Smooth muscle cell (in vitro differentiated cells): Measurements from ENCODE around the gene PDE4D. TPM values are rescaled to one million over a fixed set of nuclear protein-coding genes. Genes with fewer than 3 reads are reported as not detected.

ENCODE experiments used
- DNase-seq: peaks from one replicate; lab custom pipeline; 2025; ENCODE audit not compliant: unreplicated experiment; lab: John Stamatoyannopoulos, UW
- H2AFZ ChIP-seq: fragments of 200-600 bp; sonication (generic); 2 replicates; pipeline ENCODE4 v1.6.0; 2016; ENCODE audit warnings: antibody characterized with exemption, low read depth, mild to moderate bottlenecking
- H3F3A ChIP-seq: fragments of 200-600 bp; sonication (generic); 2 replicates; pipeline ENCODE4 v1.6.0; 2017; ENCODE audit warnings: antibody characterized with exemption, low read depth
- H3K27ac ChIP-seq: fragments of 200-600 bp; sonication (generic); 2 replicates; pipeline ENCODE4 v1.5.1; 2016; ENCODE audit warnings: low read depth, mild to moderate bottlenecking
- H3K27me3 ChIP-seq: fragments of 200-600 bp; sonication (generic); 2 replicates; pipeline ENCODE4 v1.6.1; 2016; ENCODE audit warnings: low read depth, mild to moderate bottlenecking
- H3K36me3 ChIP-seq: fragments of 200-600 bp; sonication (generic); 2 replicates; pipeline ENCODE4 v1.5.1; 2016; ENCODE audit warnings: low read depth
- H3K4me1 ChIP-seq: fragments of 200-600 bp; sonication (generic); 2 replicates; pipeline ENCODE4 v1.5.1; 2016; ENCODE audit warnings: low read depth
- H3K4me2 ChIP-seq: fragments of 200-600 bp; sonication (generic); 2 replicates; pipeline ENCODE4 v1.6.0; 2016; ENCODE audit warnings: mild to moderate bottlenecking
- H3K4me3 ChIP-seq: fragments of 200-600 bp; sonication (generic); 2 replicates; pipeline ENCODE4 v1.5.1; 2016; ENCODE audit warnings: mild to moderate bottlenecking
- H3K79me2 ChIP-seq: fragments of 200-600 bp; sonication (generic); 2 replicates; pipeline ENCODE4 v1.6.0; 2016; ENCODE audit warnings: low read depth, mild to moderate bottlenecking
- H3K9ac ChIP-seq: fragments of 200-600 bp; sonication (generic); 2 replicates; pipeline ENCODE4 v1.6.0; 2016; ENCODE audit warnings: low read depth
- H3K9me3 ChIP-seq: fragments of 200-600 bp; sonication (generic); replicated peaks from 2 replicates; pipeline ENCODE4 v1.5.1; 2016; ENCODE audit warnings: low read depth
- H4K20me1 ChIP-seq: fragments of 200-600 bp; sonication (generic); 2 replicates; pipeline ENCODE4 v1.6.0; 2016; ENCODE audit warnings: low read depth
- WGBS: methylation state at CpG from one replicate; pipeline ENCODE4 v1.1.7; 2016; ENCODE audit warnings: low lambda C conversion rate; 5-methylcytosine and 5-hydroxymethylcytosine counted together
- polyA plus RNA-seq: library from polyadenylated mRNA; unstranded; fragments of >200 nt; fragmentation: Nextera tagmentation; extraction: Ambion mirVana; gene quantifications from 2 replicates; pipeline ENCODE4 v1.2.1, GENCODE V29; 2016
- total RNA-seq: library from RNA; depleted of rRNA; stranded (reverse); fragments of >200 nt; gene quantifications from 2 replicates; pipeline ENCODE4 v1.2.3, GENCODE V29; 2014
- TF ChIP-seq, protein P1 (sequence below): fragments of 200-600 bp; sonication (generic); IDR thresholded peaks from 2 replicates; pipeline ENCODE4 v1.5.1; 2017; ENCODE audit warnings: borderline replicate concordance, mild to moderate bottlenecking, antibody characterized with exemption; ENCODE audit not compliant: insufficient read depth, poor library complexity, severe bottlenecking

Gene PDE4D
- total and polyA plus RNA-seq, 2 experiments from 2014 or later, result 16.4 to 61.0 TPM

DNA sequence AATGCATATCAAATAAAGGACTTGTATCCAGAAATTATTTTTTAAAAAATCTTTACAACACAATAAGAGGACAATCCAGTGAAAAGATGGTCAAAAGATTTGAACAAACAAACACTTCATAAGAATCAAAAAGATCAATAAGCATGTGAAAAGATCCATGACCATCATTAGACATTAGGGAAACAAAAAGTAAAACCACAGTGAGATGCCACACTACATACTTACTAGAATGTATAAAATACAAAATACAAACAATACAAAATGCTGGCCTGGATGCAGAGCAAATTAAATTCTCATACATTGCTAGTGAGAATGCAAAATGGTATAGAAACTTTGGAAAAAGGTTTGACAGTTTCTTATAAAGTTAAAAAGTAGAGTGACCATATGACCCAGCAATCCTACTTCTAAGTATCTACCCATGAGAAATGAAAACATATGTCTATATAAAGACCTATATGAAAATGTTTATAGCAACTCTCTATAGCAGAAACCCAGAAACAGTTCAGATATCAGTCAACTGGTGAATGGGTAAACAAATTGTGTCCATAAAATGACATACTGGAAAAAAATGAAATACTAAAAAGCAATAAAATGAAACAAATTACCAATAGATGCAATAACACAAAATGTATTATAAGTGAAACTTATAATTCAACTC lies 884.6 kb downstream of the PDE4D start:
- H3K4me2 ChIP-seq, result no peak overlapping the region
- no peaks in the 10 kb centered on the region for H3K4me1 ChIP-seq
- peaks cover 58% of the 10 kb centered on the region for H4K20me1 ChIP-seq
- H3K4me3 ChIP-seq, result no peak overlapping the region
- peaks cover 99% of the 10 kb centered on the region for H3K79me2 ChIP-seq
- peaks cover 3% of the 10 kb centered on the region for H3K9me3 ChIP-seq
- H3F3A ChIP-seq, result no peaks in the 10 kb centered on the region
- no peaks in the 10 kb centered on the region for H3K36me3 ChIP-seq
- TF ChIP-seq, protein P1, sequence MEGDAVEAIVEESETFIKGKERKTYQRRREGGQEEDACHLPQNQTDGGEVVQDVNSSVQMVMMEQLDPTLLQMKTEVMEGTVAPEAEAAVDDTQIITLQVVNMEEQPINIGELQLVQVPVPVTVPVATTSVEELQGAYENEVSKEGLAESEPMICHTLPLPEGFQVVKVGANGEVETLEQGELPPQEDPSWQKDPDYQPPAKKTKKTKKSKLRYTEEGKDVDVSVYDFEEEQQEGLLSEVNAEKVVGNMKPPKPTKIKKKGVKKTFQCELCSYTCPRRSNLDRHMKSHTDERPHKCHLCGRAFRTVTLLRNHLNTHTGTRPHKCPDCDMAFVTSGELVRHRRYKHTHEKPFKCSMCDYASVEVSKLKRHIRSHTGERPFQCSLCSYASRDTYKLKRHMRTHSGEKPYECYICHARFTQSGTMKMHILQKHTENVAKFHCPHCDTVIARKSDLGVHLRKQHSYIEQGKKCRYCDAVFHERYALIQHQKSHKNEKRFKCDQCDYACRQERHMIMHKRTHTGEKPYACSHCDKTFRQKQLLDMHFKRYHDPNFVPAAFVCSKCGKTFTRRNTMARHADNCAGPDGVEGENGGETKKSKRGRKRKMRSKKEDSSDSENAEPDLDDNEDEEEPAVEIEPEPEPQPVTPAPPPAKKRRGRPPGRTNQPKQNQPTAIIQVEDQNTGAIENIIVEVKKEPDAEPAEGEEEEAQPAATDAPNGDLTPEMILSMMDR, result no peak
- no peak overlapping the region for H3K27ac ChIP-seq
- no peaks in the 10 kb centered on the region for H3K27me3 ChIP-seq
- H3K9ac ChIP-seq, result no peak overlapping the region
- no peak for DNase-seq
- no peak overlapping the region for H2AFZ ChIP-seq

DNA sequence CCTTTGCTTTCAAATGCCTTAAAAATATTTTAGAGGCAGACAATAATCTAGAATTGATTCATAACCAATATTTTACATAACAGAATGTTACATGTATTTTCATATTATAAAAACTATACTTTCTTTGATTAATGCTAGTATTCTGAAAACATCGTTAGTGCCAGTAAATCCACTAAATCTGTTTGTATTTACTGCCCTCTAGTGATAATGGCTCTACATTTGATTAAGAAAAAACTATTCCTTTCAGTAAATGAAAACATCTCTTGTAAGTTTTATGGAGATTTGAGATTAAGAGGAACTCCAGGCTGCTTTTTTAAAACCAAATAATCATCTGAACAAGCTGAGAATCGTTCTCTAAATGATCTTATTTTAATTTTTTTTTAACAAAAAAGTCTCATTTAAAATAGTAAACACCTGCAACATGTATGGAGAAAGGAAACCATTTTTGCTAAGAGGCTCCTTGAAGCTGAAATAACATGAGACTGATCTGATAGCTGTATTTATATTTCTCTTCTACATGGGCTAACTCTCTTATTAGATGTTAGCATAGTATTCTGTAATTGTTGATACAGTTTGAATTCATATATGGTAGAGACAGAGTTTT lies 886.0 kb downstream of the PDE4D start:
- Histone ChIP-seq H3K4me3 (no peak overlapping the region), H4K20me1 (peaks cover 72% of the 10 kb centered on the region), H3K27me3 (no peaks in the 10 kb centered on the region), H3K79me2 (peaks cover 99% of the 10 kb centered on the region), H2AFZ (no peak overlapping the region), H3K4me1 (peaks cover 4% of the 10 kb centered on the region), H3K4me2 (no peak overlapping the region), H3K36me3 (no peaks in the 10 kb centered on the region), H3K27ac (no peak overlapping the region), H3F3A (no peaks in the 10 kb centered on the region), H3K9ac (no peak overlapping the region), H3K9me3 (peaks cover 3% of the 10 kb centered on the region)
- 19% methylated on average over 2 of the region's 2 CpGs for WGBS
- no peak for DNase-seq
- TF ChIP-seq, protein P1, result peak; percentile 51

DNA sequence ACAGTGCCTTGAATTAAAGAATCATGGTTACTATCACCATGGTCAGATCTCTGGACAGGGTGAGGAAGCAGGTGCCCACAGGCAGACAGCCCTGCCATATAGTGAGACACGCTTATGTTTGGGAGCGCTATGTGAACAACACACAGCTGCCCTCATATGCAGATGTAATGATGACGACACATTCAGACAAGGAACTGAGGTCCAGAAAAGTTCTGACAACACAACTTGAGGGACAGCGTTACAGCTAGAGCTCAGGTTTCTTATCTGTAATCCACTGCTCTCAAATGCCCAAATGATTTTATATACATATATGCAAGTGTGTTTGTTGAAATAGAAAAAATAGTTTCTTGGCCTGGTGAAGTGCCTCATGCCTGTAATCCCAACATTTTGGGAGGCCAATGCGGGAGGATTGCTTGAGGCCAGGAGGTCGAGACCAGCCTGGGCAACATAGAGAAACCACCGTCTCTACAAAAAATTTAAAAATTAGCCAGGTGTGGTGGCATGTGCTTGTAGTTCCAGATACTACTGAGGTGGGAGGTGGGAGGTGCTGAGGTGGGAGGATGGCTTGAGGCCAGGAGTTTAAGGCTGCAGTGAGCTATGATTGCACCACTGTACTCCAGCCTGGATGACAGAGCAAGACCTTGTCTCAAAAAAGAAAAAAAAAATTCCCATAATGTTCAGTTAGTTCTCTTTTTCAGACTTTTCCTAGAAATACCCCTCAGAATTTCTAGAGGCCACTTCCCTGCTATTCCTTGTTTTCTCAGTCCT lies 887.4 kb downstream of the PDE4D start:
- Histone ChIP-seq H3K36me3 (no peaks in the 10 kb centered on the region), H3K79me2 (peaks cover 100% of the 10 kb centered on the region), H3K4me3 (no peak overlapping the region), H2AFZ (no peak overlapping the region), H3K9ac (no peak overlapping the region), H3F3A (no peaks in the 10 kb centered on the region), H3K4me2 (no peak overlapping the region), H4K20me1 (peaks cover 87% of the 10 kb centered on the region), H3K27ac (no peak overlapping the region), H3K27me3 (no peaks in the 10 kb centered on the region), H3K4me1 (peaks cover 4% of the 10 kb centered on the region), H3K9me3 (no peaks in the 10 kb centered on the region)
- WGBS, result 93% methylated on average over 7 of the region's 7 CpGs
- DNase-seq, result no peak
- TF ChIP-seq, protein P1, result no peak
